DND-41 (cell line): ENCODE data around the gene SAMM50.

Source experiments
- ATAC-seq: fragments of 200-7000 bp; cut with Tn5 transposase; 3 replicates; pipeline ENCODE4 v1.9.1; 2021; ENCODE audit warnings: low read depth; ENCODE audit not compliant: insufficient read depth
- DNase-seq: peaks from one replicate; pipeline ENCODE4 v3.0.0-alpha.2; 2020
- H2AFZ ChIP-seq: 2 replicates; pipeline ENCODE4 v1.6.0; 2012; ENCODE audit warnings: low read depth, low read length
- H3K27ac ChIP-seq: 2 replicates; pipeline ENCODE4 v1.5.1; 2012; ENCODE audit warnings: low read length, inconsistent platforms
- H3K27me3 ChIP-seq: fragments of 200-600 bp; sonication (generic); 2 replicates; pipeline ENCODE4 v1.6.0; 2012; ENCODE audit warnings: low read length, mild to moderate bottlenecking, inconsistent platforms; ENCODE audit not compliant: insufficient read depth, poor library complexity
- H3K36me3 ChIP-seq: 2 replicates; pipeline ENCODE4 v1.5.1; 2012; ENCODE audit warnings: low read length, inconsistent platforms; ENCODE audit not compliant: insufficient read depth
- H3K4me1 ChIP-seq: 2 replicates; pipeline ENCODE4 v1.5.1; 2012; ENCODE audit warnings: mild to moderate bottlenecking, low read length; ENCODE audit not compliant: insufficient read depth
- H3K4me2 ChIP-seq: 2 replicates; pipeline ENCODE4 v1.6.0; 2012; ENCODE audit warnings: mild to moderate bottlenecking, moderate library complexity, low read length, inconsistent platforms; ENCODE audit not compliant: insufficient read depth
- H3K4me3 ChIP-seq, 2 experiments: fragments of 200-600 bp in 1 of 2; shearing (Covaris generic) in 1 of 2; 2 replicates each; pipeline ENCODE4 v1.5.1; 2012 to 2016; ENCODE audit warnings: inconsistent platforms in 2 of 2, low read length in 2 of 2, mild to moderate bottlenecking in 2 of 2, low read depth in 1 of 2, moderate library complexity in 1 of 2
- H3K79me2 ChIP-seq: 2 replicates; pipeline ENCODE4 v1.6.0; 2012; ENCODE audit warnings: low read length, inconsistent platforms; ENCODE audit not compliant: insufficient read depth
- H3K9ac ChIP-seq: 2 replicates; pipeline ENCODE4 v1.6.0; 2012; ENCODE audit warnings: low read depth, mild to moderate bottlenecking, inconsistent platforms, low read length, moderate library complexity
- H3K9me3 ChIP-seq: 2 replicates; pipeline ENCODE4 v1.5.1; 2012; ENCODE audit warnings: low read length, moderate library complexity, mild to moderate bottlenecking, inconsistent platforms; ENCODE audit not compliant: insufficient read depth, severe bottlenecking
- H4K20me1 ChIP-seq: 2 replicates; pipeline ENCODE4 v1.6.0; 2012; ENCODE audit warnings: low read length; ENCODE audit not compliant: insufficient read depth
- EZH2 ChIP-seq: IDR thresholded peaks from 3 replicates; pipeline ENCODE4 v1.6.1; 2012; ENCODE audit warnings: borderline replicate concordance, low read depth, mild to moderate bottlenecking, moderate library complexity, low read length, inconsistent platforms; ENCODE audit not compliant: severe bottlenecking
- TF ChIP-seq, protein P1 (sequence below): IDR thresholded peaks from 2 replicates; pipeline ENCODE4 v1.5.1; 2012; ENCODE audit warnings: borderline replicate concordance, low read length, moderate library complexity, mild to moderate bottlenecking; ENCODE audit not compliant: poor library complexity, severe bottlenecking; ENCODE audit errors: extremely low read depth

The SAMM50 gene

DNA sequence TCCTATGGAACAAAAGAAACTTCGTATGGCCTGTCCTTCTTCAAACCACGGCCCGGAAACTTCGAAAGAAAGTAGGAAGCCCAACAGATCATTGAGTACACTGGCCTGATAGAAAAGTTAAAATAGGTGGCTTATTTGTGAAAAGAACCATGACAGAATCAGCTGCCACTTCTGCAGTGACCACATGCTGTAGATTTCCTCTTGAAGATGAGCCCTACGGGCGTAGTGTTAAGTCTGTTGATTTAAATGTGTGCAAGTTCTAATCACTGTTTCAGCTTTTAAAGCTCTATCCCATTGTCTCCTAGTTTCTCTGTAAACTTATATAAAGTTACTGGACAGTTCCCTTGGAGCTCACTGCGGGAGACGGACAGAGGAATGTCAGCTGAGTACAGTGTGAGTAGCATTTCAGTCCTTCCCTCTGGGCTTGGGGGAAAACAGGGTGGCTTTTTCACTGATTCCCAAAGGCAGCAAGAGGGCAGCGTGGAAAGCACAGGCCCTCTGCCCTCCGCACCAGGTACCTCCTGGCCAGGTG lies 17.8 kb downstream of the SAMM50 start:
- Histone ChIP-seq H2AFZ (no peak overlapping the region), H3K27me3 (no peaks in the 10 kb centered on the region), H3K9ac (no peak overlapping the region), H3K79me2 (no peaks in the 10 kb centered on the region), H3K36me3 (peaks cover 94% of the 10 kb centered on the region), H3K4me2 (no peak overlapping the region), H3K4me1 (no peaks in the 10 kb centered on the region), H3K4me3 (no peak overlapping the region), H3K9me3 (no peaks in the 10 kb centered on the region), H4K20me1 (peaks cover 12% of the 10 kb centered on the region), H3K27ac (no peak overlapping the region)
- DNase-seq (no peak), ATAC-seq (no peak)
- TF ChIP-seq, protein P1, sequence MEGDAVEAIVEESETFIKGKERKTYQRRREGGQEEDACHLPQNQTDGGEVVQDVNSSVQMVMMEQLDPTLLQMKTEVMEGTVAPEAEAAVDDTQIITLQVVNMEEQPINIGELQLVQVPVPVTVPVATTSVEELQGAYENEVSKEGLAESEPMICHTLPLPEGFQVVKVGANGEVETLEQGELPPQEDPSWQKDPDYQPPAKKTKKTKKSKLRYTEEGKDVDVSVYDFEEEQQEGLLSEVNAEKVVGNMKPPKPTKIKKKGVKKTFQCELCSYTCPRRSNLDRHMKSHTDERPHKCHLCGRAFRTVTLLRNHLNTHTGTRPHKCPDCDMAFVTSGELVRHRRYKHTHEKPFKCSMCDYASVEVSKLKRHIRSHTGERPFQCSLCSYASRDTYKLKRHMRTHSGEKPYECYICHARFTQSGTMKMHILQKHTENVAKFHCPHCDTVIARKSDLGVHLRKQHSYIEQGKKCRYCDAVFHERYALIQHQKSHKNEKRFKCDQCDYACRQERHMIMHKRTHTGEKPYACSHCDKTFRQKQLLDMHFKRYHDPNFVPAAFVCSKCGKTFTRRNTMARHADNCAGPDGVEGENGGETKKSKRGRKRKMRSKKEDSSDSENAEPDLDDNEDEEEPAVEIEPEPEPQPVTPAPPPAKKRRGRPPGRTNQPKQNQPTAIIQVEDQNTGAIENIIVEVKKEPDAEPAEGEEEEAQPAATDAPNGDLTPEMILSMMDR: no peak
- TF ChIP-seq EZH2: no peak

DNA sequence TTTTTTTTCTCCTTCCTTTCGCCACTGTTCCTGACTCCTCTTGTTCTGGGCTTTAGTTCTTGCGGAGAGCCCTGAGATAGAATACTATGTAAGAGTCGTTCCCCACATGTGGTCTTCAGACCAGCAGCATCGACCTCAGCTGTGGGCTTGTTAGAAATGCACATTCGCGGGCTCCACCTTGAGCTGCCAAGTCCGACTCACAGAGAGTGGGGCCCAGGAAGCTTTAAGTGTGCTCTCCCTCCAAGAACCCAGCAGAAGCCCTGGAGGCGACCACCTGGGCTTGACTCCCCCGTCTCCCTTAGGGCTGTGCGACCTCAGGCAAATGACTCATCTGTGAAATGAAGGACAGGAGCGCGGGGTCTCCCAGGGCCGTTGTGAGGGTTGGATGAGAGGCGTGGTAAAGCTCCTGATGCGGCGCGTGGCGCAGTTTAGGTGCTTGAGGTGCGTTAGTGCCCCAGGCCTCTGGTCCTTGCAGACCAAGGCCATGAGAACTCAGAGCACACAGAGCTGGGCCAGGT lies 18.8 kb downstream of the SAMM50 start:
- Histone ChIP-seq H3K4me3 (no peak overlapping the region), H3K9me3 (no peaks in the 10 kb centered on the region), H3K9ac (no peak overlapping the region), H3K36me3 (peaks cover 92% of the 10 kb centered on the region), H3K4me1 (no peaks in the 10 kb centered on the region), H3K4me2 (no peak overlapping the region), H4K20me1 (peaks cover 12% of the 10 kb centered on the region), H3K79me2 (no peaks in the 10 kb centered on the region), H3K27me3 (no peaks in the 10 kb centered on the region), H2AFZ (no peak overlapping the region), H3K27ac (no peak overlapping the region)
- no peak for TF ChIP-seq EZH2
- DNase-seq (no peak), ATAC-seq (no peak)

DNA sequence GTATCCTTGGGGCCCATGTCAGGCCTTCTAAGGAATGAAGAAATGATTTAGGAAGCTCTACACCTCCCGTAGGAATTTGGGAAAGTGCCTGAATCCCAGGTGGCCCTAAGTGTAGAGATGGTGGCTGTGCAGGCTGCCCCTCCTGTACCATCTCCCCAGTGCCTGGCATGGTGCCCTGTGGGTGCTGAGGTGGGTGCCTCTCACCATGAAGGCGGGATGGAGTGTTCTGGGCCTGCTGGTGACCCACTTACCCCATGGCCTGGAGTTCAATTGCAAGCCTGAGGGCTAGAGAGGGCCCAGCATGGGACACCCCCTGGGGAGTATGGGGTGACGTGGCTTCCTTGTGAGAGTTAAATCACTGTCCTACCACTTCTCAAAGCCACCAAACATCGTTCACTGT lies 19.8 kb downstream of the SAMM50 start:
- DNase-seq (no peak), ATAC-seq (no peak)
- Histone ChIP-seq H3K4me3 (no peak overlapping the region), H3K4me2 (no peak overlapping the region), H4K20me1 (peaks cover 11% of the 10 kb centered on the region), H3K36me3 (peaks cover 94% of the 10 kb centered on the region), H3K27me3 (no peaks in the 10 kb centered on the region), H3K4me1 (no peaks in the 10 kb centered on the region), H3K9ac (no peak overlapping the region), H3K79me2 (no peaks in the 10 kb centered on the region), H3K9me3 (no peaks in the 10 kb centered on the region), H3K27ac (no peak overlapping the region), H2AFZ (no peak overlapping the region)
- TF ChIP-seq, protein P1: no peak
- no peak for TF ChIP-seq EZH2

DNA sequence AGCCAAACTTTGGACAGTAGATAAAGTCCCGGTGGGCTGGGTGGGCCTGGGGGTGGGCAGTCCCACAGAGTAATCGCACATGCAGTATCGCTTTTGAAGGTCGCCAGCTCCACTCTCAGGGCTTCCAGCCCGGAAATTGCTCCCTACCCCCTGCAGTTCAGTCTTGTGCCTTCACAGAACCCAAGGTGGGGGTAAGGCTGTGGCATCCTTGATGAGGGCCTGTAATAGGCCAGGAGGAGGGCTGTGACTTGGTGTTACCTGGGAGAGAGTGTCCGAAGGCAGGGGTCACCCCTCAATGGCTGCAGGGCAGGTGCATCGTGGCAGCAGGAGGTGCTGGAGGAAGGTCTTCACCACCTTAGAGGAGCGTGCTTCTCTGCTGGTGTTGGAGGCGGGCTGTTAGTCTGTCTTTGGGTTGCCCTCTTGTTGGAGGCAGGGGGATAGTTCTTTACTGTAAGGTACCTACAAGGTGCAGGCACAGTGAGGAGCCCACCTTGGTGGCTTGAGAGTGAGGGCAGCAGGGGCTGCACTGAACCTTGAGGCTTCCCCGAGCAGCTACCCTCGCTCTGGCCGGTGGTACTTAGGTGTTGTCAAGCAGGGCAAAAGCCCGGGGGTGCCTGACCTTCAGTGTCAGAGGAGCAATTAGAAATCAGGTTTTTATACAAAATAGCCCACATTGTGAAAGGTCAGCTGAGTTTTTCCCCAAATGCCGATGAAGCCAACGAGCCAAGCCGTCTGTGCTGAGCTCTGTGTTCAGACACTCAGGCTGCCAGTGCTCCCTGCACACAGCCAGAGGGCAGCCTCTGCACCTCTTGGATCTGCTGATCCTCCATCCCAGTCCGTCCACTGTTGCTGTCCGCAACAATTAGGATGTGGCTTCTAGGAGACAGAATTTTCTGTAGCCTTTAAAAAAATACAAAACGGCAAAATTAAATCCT lies 21.9 kb downstream of the SAMM50 start:
- DNase-seq: no peak
- no peak overlapping the region for H3K4me2 ChIP-seq
- no peaks in the 10 kb centered on the region for H3K27me3 ChIP-seq
- no peaks in the 10 kb centered on the region for H3K4me1 ChIP-seq
- H2AFZ ChIP-seq: no peak overlapping the region
- peaks cover 96% of the 10 kb centered on the region for H3K36me3 ChIP-seq
- no peaks in the 10 kb centered on the region for H3K79me2 ChIP-seq
- 0 out of 2 replicates have a peak, but pooled peaks cover 5% of the 10 kb centered on the region for H4K20me1 ChIP-seq
- H3K9ac ChIP-seq: no peak overlapping the region
- TF ChIP-seq EZH2: no peak
- TF ChIP-seq, protein P1: no peak
- H3K9me3 ChIP-seq: no peaks in the 10 kb centered on the region
- H3K4me3 ChIP-seq: no peak overlapping the region
- H3K27ac ChIP-seq: no peak overlapping the region
- no peak for ATAC-seq
